Small intestine (tissue), 7 donors: Measurements from ENCODE around the gene AQP10. TPM values are rescaled to one million over a fixed set of nuclear protein-coding genes. Genes with fewer than 3 reads are reported as not detected.
A peak's percentile ranks its signal among the peaks of the same experiment; 100 is the strongest.

Experiments used
- DNase-seq, 2 donors: peaks; one replicate each; pipeline versions ENCODE4 v3.0.0 to v3.0.0-alpha.2; 2013
- FAIRE-seq: peaks from 2 replicates; lab custom pipeline; 2012; peaks lifted over from hg19 to GRCh38; lab: Jason Lieb, UNC
- H3K27ac ChIP-seq, 3 donors: one replicate each; pipeline ENCODE4 v1.5.1; 2013; ENCODE audit warnings: low read length in 2 of 3, mild to moderate bottlenecking in 2 of 3, control low read depth in 1 of 3, inconsistent platforms in 1 of 3, low read depth in 1 of 3, moderate library complexity in 1 of 3
- H3K27me3 ChIP-seq, 3 donors: one replicate each; pipeline ENCODE4 v1.6.1; 2013; ENCODE audit warnings: low read length in 3 of 3, inconsistent platforms in 1 of 3; ENCODE audit not compliant: control insufficient read depth in 3 of 3, insufficient read depth in 3 of 3
- H3K36me3 ChIP-seq, 3 donors: one replicate each; pipeline ENCODE4 v1.6.1; 2013; ENCODE audit warnings: low read length in 3 of 3, inconsistent platforms in 1 of 3, low read depth in 1 of 3, mild to moderate bottlenecking in 1 of 3, moderate library complexity in 1 of 3; ENCODE audit not compliant: control insufficient read depth in 3 of 3, insufficient read depth in 2 of 3
- H3K4me1 ChIP-seq, 3 donors: one replicate each; pipeline ENCODE4 v1.6.1; 2013; ENCODE audit warnings: low read length in 2 of 3, inconsistent platforms in 1 of 3, low read depth in 1 of 3, mild to moderate bottlenecking in 1 of 3, moderate library complexity in 1 of 3; ENCODE audit not compliant: control insufficient read depth in 3 of 3, insufficient read depth in 2 of 3
- H3K4me3 ChIP-seq, 3 donors: one replicate each; pipeline ENCODE4 v1.5.1; 2013; ENCODE audit warnings: low read length in 3 of 3, control low read depth in 1 of 3, inconsistent platforms in 1 of 3, low read depth in 1 of 3, mild to moderate bottlenecking in 1 of 3, moderate library complexity in 1 of 3
- H3K9me3 ChIP-seq, 2 donors: one replicate each; pipeline ENCODE4 v1.6.1; 2013; ENCODE audit warnings: low read depth in 1 of 2, low read length in 1 of 2; ENCODE audit not compliant: control insufficient read depth in 2 of 2, insufficient read depth in 1 of 2
- WGBS, 3 donors: extraction: QIAGEN DNeasy Blood & Tissue Kit; methylation state at CpG; one replicate each; pipeline ENCODE4 v1.1.7; 2013; 5-methylcytosine and 5-hydroxymethylcytosine counted together
- polyA plus RNA-seq, 4 donors: library from polyadenylated mRNA; stranded (reverse) in 3 of 4; unstranded in 1 of 4; fragments of 200-250 nt in 3 of 4; fragments of 120-200 nt in 1 of 4; gene quantifications; one replicate each; pipeline versions ENCODE4 v1.2.1 to v1.2.3, GENCODE V29; 2013
- donor health status: healthy with polysubstance abuse.
- donor health status: control.
- donor health status: control.
- donor health status: Bipolar disorder and iron deficiency.
- donor health status: healthy.

Gene AQP10
- polyA plus RNA-seq, 4 donors: 0.30 to 103 (median 22.5) TPM

DNA sequence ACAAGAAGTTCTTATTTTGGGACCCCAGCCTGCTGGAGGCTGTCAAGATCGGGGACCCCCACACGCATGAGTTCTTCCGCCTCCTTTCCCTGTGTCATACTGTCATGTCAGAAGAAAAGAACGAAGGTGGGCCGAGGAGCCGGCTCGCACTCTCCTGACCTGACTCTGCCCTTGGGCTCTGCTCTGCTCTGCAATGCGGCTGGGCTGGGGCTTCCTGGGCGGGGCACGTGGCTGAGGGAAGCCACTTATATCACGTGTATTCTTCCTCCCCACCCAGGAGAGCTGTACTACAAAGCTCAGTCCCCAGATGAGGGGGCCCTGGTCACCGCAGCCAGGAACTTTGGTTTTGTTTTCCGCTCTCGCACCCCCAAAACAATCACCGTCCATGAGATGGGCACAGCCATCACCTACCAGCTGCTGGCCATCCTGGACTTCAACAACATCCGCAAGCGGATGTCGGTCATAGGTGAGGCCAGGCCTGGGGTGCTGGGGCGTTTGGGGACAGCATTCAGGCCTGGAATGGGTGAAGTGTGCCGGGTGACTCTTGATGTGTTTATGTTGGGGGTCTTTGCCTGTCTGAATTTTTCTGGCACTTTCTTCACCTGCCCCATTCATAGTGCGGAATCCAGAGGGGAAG, 22.1 kb downstream of the AQP10 start:
- H3K27me3 ChIP-seq: no peaks in the 10 kb centered on the region
- peaks cover 4 to 78% (median 10%) of the 10 kb centered on the region in 3 donors for H3K36me3 ChIP-seq
- no peaks in the 10 kb centered on the region for H3K4me1 ChIP-seq
- peak overlapping the region in 2 of 3 donors; percentile 71 to 87 for H3K27ac ChIP-seq
- peak in 1 of 2 donors; percentile 57 for DNase-seq
- H3K4me3 ChIP-seq: peak overlapping the region in 1 of 3 donors; percentile 29
- no peak for FAIRE-seq
- H3K9me3 ChIP-seq: no peaks in the 10 kb centered on the region
- 59 to 75% (median 72%) methylated on average over 20 to 21 of the region's 21 CpGs for WGBS, 3 donors

DNA sequence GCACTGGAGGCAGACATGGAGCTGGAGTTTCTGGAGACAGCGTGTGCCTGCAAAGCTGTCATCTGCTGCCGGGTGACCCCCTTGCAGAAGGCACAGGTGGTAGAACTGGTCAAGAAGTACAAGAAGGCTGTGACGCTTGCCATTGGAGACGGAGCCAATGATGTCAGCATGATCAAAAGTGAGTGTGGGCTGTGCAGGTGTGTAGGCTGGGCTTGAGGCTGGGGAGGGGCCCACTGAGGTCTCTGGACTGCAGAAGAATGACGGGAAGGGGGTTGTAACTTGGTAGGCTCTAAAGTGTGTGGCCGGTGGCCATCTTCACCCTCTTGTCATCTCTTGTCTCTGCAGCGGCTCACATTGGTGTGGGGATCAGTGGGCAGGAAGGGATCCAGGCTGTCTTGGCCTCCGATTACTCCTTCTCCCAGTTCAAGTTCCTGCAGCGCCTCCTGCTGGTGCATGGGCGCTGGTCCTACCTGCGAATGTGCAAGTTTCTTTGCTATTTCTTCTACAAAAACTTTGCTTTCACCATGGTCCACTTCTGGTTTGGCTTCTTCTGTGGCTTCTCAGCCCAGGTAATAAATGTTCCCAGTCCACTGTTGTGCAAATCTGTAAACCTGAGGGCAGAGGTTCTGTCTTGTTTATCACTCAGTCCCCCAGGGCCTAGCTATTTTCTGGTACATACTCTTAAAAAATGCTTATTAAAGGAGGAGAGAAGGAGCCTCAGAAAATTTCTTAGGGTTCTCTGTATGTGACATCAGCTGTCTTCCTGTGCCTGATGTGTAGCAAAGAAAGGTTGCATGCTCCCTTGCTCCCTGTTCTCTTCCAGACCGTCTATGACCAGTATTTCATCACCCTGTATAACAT, 24.3 kb downstream of the AQP10 start:
- FAIRE-seq (no peak), DNase-seq (peak in 1 of 2 donors; percentile 69)
- no peaks in the 10 kb centered on the region for H3K4me1 ChIP-seq
- H3K27me3 ChIP-seq: no peaks in the 10 kb centered on the region
- no peak overlapping the region for H3K27ac ChIP-seq
- H3K9me3 ChIP-seq: no peaks in the 10 kb centered on the region
- no peak overlapping the region for H3K4me3 ChIP-seq
- peaks cover 4 to 88% (median 8%) of the 10 kb centered on the region in 3 donors for H3K36me3 ChIP-seq
- 67 to 77% (median 75%) methylated on average over 12 of the region's 12 CpGs for WGBS, 3 donors

DNA sequence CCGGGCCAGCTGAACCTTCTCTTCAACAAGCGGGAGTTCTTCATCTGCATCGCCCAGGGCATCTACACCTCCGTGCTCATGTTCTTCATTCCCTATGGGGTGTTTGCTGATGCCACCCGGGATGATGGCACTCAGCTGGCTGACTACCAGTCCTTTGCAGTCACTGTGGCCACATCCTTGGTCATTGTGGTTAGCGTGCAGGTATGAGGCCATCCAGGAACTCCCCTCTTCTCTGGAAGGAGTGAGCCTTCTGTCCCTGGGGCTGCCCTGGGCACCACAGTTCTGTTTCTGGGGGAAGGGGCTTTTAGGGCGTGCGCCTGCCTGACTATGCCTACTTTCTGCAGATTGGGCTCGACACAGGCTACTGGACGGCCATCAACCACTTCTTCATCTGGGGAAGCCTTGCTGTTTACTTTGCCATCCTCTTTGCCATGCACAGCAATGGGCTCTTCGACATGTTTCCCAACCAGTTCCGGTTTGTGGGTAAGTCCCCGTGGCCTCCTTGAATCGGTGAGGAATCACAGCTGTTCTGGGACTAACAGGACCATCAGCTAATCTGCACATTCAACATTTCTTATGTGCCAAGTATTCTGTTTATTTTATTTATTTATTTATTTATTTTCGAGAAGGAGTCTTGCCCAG, 25.5 kb downstream of the AQP10 start:
- no peaks in the 10 kb centered on the region for H3K9me3 ChIP-seq
- DNase-seq: no peak
- WGBS, 3 donors: 91 to 94% (median 92%) methylated on average over 15 of the region's 15 CpGs
- peaks cover 4 to 79% (median 5%) of the 10 kb centered on the region in 3 donors for H3K36me3 ChIP-seq
- H3K27ac ChIP-seq: no peak overlapping the region
- no peak for FAIRE-seq
- H3K4me1 ChIP-seq: no peaks in the 10 kb centered on the region
- H3K4me3 ChIP-seq: no peak overlapping the region
- no peaks in the 10 kb centered on the region for H3K27me3 ChIP-seq

DNA sequence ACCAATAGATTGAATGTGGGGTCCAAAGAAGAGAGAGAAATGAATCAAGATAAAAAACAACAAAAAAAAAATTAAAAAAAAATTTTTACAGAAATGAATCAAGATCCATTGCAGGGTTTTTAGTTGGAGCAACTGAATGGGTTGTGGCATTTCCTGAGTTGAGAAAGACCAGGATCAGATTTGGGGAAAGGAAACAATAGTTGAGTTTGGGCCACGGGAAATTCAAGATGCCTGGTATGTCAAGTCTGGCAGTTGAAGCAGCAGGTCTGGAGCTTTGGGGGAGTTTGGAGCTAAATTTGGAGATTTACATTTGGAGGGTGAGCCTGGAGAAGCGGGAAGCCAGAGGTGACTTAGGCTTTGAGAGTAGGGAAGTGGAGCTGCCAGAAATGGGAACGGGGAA, 27.1 kb downstream of the AQP10 start:
- H3K36me3 ChIP-seq: peaks cover 3 to 66% (median 4%) of the 10 kb centered on the region in 3 donors
- no peak for FAIRE-seq
- 86 to 95% (median 95%) methylated on average over 3 of the region's 3 CpGs for WGBS, 3 donors

DNA sequence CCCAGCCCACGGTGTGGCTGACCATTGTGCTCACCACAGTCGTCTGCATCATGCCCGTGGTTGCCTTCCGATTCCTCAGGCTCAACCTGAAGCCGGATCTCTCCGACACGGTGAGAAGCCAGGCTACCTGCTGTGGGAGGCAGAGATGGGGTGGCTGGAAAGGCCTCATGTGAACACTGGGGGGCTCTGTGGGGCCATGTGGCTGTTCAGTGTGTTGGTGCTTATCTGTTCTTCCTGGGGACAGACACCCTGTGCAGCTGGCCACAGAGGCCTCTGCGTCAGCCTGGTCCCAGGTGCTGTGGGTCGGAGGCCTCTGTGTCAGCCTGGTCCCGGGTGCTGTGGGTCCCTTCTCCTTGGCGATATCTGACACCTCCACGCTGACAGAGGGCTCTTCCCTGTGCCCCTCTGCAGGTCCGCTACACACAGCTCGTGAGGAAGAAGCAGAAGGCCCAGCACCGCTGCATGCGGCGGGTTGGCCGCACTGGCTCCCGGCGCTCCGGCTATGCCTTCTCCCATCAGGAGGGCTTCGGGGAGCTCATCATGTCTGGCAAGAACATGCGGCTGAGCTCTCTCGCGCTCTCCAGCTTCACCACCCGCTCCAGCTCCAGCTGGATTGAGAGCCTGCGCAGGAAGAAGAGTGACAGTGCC, 27.7 kb downstream of the AQP10 start:
- FAIRE-seq: no peak
- peaks cover 6 to 19% (median 6%) of the 10 kb centered on the region in 3 donors for H3K4me1 ChIP-seq
- no peak overlapping the region for H3K27ac ChIP-seq
- H3K36me3 ChIP-seq: peaks cover 3 to 60% (median 4%) of the 10 kb centered on the region in 3 donors
- H3K4me3 ChIP-seq: no peak overlapping the region
- H3K27me3 ChIP-seq: peaks cover 0 to 7% (median 0%) of the 10 kb centered on the region in 3 donors
- WGBS, 3 donors: 89 to 95% (median 92%) methylated on average over 25 to 27 of the region's 27 CpGs
- no peak for DNase-seq
- no peaks in the 10 kb centered on the region for H3K9me3 ChIP-seq

More for the DNA sequence above, 27.1 kb downstream of the AQP10 start:
- no peak overlapping the region for H3K27ac ChIP-seq
- peaks cover 6 to 14% (median 6%) of the 10 kb centered on the region in 3 donors for H3K4me1 ChIP-seq
- H3K4me3 ChIP-seq: no peak overlapping the region
- DNase-seq: no peak
- no peaks in the 10 kb centered on the region for H3K9me3 ChIP-seq
- peaks cover 0 to 7% (median 0%) of the 10 kb centered on the region in 3 donors for H3K27me3 ChIP-seq

DNA sequence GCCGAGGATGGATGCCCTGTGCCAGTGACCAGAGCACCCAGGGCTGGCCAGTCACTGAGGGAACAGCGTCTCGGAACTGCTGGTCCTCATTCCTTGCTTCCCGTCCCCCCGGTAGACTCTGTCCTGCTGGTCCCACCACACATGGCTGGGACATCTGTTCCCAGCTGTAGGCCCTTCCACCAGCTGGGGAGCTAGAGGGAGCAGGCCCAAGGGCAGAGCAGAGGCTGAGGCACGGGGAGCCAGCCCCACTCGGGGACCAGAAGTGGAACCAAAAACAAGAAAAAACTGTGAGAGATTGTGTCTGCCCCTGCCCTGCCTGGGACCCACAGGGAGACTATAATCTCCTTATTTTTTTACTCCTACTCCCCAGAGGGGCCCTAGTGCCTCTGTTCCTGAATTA, 28.2 kb downstream of the AQP10 start:
- 72 to 88% (median 84%) methylated on average over 7 of the region's 7 CpGs for WGBS, 3 donors

DNA sequence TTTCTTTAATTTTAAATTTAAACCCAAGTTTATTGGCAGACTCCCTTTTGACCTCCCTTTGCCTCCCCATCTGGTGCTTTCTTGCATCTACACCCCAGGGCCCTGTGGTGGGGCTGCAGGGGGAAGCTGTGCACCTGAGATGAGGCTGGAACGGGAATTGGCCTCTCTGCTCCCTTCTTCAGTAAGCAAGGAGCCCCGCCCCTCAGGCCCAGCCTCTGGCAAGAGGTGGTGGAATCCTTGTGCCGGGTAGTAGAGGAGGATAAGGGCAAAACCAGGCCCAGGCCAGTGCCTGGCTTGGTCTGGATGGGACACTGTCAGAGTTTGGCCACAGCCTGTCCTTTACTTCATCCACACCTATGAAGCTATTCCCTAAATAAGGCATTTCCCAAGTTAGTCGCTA, 29.5 kb downstream of the AQP10 start:
- Histone ChIP-seq H3K9me3 (no peaks in the 10 kb centered on the region), H3K27me3 (peaks cover 0 to 7% (median 0%) of the 10 kb centered on the region in 3 donors), H3K4me3 (no peak overlapping the region), H3K4me1 (peaks cover 8 to 19% (median 8%) of the 10 kb centered on the region in 3 donors), H3K36me3 (peaks cover 3 to 42% (median 4%) of the 10 kb centered on the region in 3 donors), H3K27ac (no peak overlapping the region)
- 61 to 82% (median 72%) methylated on average over 4 of the region's 4 CpGs for WGBS, 3 donors
- no peak for FAIRE-seq
- peak in 1 of 2 donors; percentile 58 for DNase-seq

More for the DNA sequence above, 28.2 kb downstream of the AQP10 start:
- Histone ChIP-seq H3K36me3 (peaks cover 3 to 54% (median 4%) of the 10 kb centered on the region in 3 donors), H3K4me1 (peaks cover 6 to 19% (median 6%) of the 10 kb centered on the region in 3 donors), H3K9me3 (no peaks in the 10 kb centered on the region), H3K27ac (no peak overlapping the region), H3K4me3 (no peak overlapping the region), H3K27me3 (peaks cover 0 to 7% (median 0%) of the 10 kb centered on the region in 3 donors)
- DNase-seq (no peak), FAIRE-seq (no peak)
